Measurements from ENCODE around the gene DCST1.

Gene DCST1

GRCh38 chr1:155014709-155015508 lies 18.7 kb upstream of the DCST1 start:
- DNase-seq (ENCODE audit: low read depth) = no peak

GRCh38 chr1:155015527-155016230 lies 17.9 kb upstream of the DCST1 start:
- DNase-seq (ENCODE audit: low read depth) = no peak

GRCh38 chr1:155016231-155016831 lies 17.3 kb upstream of the DCST1 start:
- no peak for DNase-seq (ENCODE audit: low read depth)

- peak; percentile 85 for DNase-seq (ENCODE audit: low read depth)
Observed at GRCh38 chr1:155017041-155017945, 16.3 kb upstream of the DCST1 start.

GRCh38 chr1:155017946-155018316 lies 15.7 kb upstream of the DCST1 start:
- DNase-seq (ENCODE audit: low read depth) = no peak

- no peak for DNase-seq (ENCODE audit: low read depth)
Observed at GRCh38 chr1:155018617-155019348, 14.8 kb upstream of the DCST1 start.

- DNase-seq (ENCODE audit: low read depth) = no peak
Observed at GRCh38 chr1:155019377-155020245, 14.0 kb upstream of the DCST1 start.

- DNase-seq (ENCODE audit: low read depth) = no peak
Observed at GRCh38 chr1:155022136-155022926, 11.3 kb upstream of the DCST1 start.

- DNase-seq (ENCODE audit: low read depth) = no peak
Observed at GRCh38 chr1:155022927-155023236, 10.7 kb upstream of the DCST1 start.

GRCh38 chr1:155023627-155024026 lies 10.0 kb upstream of the DCST1 start:
- no peak for DNase-seq (ENCODE audit: low read depth)

GRCh38 chr1:155024315-155024714 lies 9.3 kb upstream of the DCST1 start:
- no peak for DNase-seq (ENCODE audit: low read depth)

- no peak for DNase-seq (ENCODE audit: low read depth)
Observed at GRCh38 chr1:155026154-155026553, 7.5 kb upstream of the DCST1 start.

- no peak for DNase-seq (ENCODE audit: low read depth)
Observed at GRCh38 chr1:155026588-155026987, 7.0 kb upstream of the DCST1 start.

GRCh38 chr1:155029513-155030242 lies 3.9 kb upstream of the DCST1 start:
- DNase-seq (ENCODE audit: low read depth) = no peak

GRCh38 chr1:155030243-155030795 lies 3.3 kb upstream of the DCST1 start:
- no peak for DNase-seq (ENCODE audit: low read depth)

GRCh38 chr1:155030899-155031298 lies 2.7 kb upstream of the DCST1 start:
- no peak for DNase-seq (ENCODE audit: low read depth)

GRCh38 chr1:155032886-155033285 lies 738 bp upstream of the DCST1 start:
- no peak for DNase-seq (ENCODE audit: low read depth)

- no peak for DNase-seq (ENCODE audit: low read depth)
Observed at GRCh38 chr1:155034318-155035208, 939 bp downstream of the DCST1 start.
